ENCODE data around the gene RASL11A.

DNA sequence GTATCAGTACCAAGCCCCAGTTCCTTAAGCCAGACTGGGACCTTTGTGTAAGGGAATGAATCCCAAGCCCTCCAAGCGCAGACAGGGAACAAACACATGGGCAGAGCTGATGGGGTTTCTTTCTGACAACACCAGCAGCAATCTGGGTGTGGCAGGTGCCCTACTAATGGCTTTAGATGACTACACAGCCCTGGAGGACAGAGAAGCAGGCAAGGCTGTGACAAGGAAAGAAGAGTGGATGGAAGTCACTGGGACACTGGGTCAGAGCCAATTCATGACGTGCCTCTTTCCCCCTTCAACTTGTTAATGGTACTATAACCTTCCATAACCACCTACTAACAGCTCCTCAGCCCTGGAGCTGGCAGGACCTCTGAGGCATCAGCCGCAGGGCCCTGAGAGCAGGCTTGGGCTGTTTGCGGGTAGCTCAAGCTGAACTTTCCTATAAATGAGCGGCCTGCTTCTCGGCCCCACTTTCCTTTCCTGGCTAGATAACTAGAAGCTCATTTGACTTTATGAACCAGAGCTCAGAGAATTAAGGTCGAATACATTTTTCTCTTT, 38.9 kb downstream of the RASL11A start:
- TF ChIP-seq CTCF (IDR thresholded peaks at IDR 0.05), result no peak
- no peak for TF ChIP-seq POLR2A (IDR thresholded peaks at IDR 0.05)
